Smooth muscle cell (in vitro differentiated cells): ENCODE measurements around the gene BCL2L2. TPM values are rescaled to one million over a fixed set of nuclear protein-coding genes. Genes with fewer than 3 reads are reported as not detected.

Experiments used
- DNase-seq: peaks from one replicate; lab custom pipeline; 2025; ENCODE audit not compliant: unreplicated experiment; lab: John Stamatoyannopoulos, UW
- H2AFZ ChIP-seq: fragments of 200-600 bp; sonication (generic); 2 replicates; pipeline ENCODE4 v1.6.0; 2016; ENCODE audit warnings: antibody characterized with exemption, low read depth, mild to moderate bottlenecking
- H3F3A ChIP-seq: fragments of 200-600 bp; sonication (generic); 2 replicates; pipeline ENCODE4 v1.6.0; 2017; ENCODE audit warnings: antibody characterized with exemption, low read depth
- H3K27ac ChIP-seq: fragments of 200-600 bp; sonication (generic); 2 replicates; pipeline ENCODE4 v1.5.1; 2016; ENCODE audit warnings: low read depth, mild to moderate bottlenecking
- H3K27me3 ChIP-seq: fragments of 200-600 bp; sonication (generic); 2 replicates; pipeline ENCODE4 v1.6.1; 2016; ENCODE audit warnings: low read depth, mild to moderate bottlenecking
- H3K36me3 ChIP-seq: fragments of 200-600 bp; sonication (generic); 2 replicates; pipeline ENCODE4 v1.5.1; 2016; ENCODE audit warnings: low read depth
- H3K4me1 ChIP-seq: fragments of 200-600 bp; sonication (generic); 2 replicates; pipeline ENCODE4 v1.5.1; 2016; ENCODE audit warnings: low read depth
- H3K4me2 ChIP-seq: fragments of 200-600 bp; sonication (generic); 2 replicates; pipeline ENCODE4 v1.6.0; 2016; ENCODE audit warnings: mild to moderate bottlenecking
- H3K4me3 ChIP-seq: fragments of 200-600 bp; sonication (generic); 2 replicates; pipeline ENCODE4 v1.5.1; 2016; ENCODE audit warnings: mild to moderate bottlenecking
- H3K79me2 ChIP-seq: fragments of 200-600 bp; sonication (generic); 2 replicates; pipeline ENCODE4 v1.6.0; 2016; ENCODE audit warnings: low read depth, mild to moderate bottlenecking
- H3K9ac ChIP-seq: fragments of 200-600 bp; sonication (generic); 2 replicates; pipeline ENCODE4 v1.6.0; 2016; ENCODE audit warnings: low read depth
- H3K9me3 ChIP-seq: fragments of 200-600 bp; sonication (generic); replicated peaks from 2 replicates; pipeline ENCODE4 v1.5.1; 2016; ENCODE audit warnings: low read depth
- H4K20me1 ChIP-seq: fragments of 200-600 bp; sonication (generic); 2 replicates; pipeline ENCODE4 v1.6.0; 2016; ENCODE audit warnings: low read depth
- WGBS: methylation state at CpG from one replicate; pipeline ENCODE4 v1.1.7; 2016; ENCODE audit warnings: low lambda C conversion rate; 5-methylcytosine and 5-hydroxymethylcytosine counted together
- polyA plus RNA-seq: library from polyadenylated mRNA; unstranded; fragments of >200 nt; fragmentation: Nextera tagmentation; extraction: Ambion mirVana; gene quantifications from 2 replicates; pipeline ENCODE4 v1.2.1, GENCODE V29; 2016
- total RNA-seq: library from RNA; depleted of rRNA; stranded (reverse); fragments of >200 nt; gene quantifications from 2 replicates; pipeline ENCODE4 v1.2.3, GENCODE V29; 2014
- TF ChIP-seq, protein P1 (sequence below): fragments of 200-600 bp; sonication (generic); IDR thresholded peaks from 2 replicates; pipeline ENCODE4 v1.5.1; 2017; ENCODE audit warnings: borderline replicate concordance, mild to moderate bottlenecking, antibody characterized with exemption; ENCODE audit not compliant: insufficient read depth, poor library complexity, severe bottlenecking

BCL2L2 gene
- total and polyA plus RNA-seq, 2 experiments from 2014 or later = 1.6 to 11.7 TPM

DNA sequence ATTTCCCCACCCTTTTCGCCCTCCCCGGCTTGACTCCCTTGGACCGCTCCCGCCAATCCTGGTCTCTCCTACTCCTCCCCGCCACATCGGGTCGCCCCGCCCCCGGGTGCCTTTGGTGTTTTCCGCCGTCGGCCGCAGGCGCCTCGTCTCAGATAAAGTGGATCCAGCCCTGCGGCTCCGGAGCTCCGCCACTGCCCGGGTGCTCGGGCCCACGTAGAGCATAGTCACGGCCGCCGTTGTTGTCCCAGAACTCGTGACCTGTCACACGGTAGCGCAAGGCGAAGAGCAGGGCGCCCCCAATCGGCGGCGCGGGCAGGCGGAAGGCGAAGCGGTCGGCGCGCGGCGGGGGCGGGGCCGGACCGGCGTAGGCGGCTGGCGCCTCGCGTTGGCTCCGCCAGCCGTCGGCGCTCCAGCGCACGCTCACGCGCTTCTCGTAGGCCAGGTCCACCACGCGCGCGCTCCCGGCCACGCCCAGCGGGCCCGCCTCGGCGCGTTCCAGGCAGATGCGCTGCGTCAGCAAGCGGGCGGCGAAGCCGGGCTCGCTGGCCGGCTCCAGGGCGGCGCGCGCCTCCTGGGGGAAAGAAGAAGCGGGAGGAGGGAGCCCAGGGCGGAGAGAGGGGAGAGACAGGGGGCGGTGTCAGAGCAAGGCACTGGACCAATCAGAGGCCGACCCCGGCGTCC lies 5.2 kb upstream of the BCL2L2 start:
- no peaks in the 10 kb centered on the region for H3K27me3 ChIP-seq
- peak overlapping the region; percentile 72 for H3K4me3 ChIP-seq
- H2AFZ ChIP-seq = peak overlapping the region; percentile 98
- peak overlapping the region; percentile 92 for H3K9ac ChIP-seq
- H3K27ac ChIP-seq = peak overlapping the region; percentile 95
- TF ChIP-seq, protein P1, sequence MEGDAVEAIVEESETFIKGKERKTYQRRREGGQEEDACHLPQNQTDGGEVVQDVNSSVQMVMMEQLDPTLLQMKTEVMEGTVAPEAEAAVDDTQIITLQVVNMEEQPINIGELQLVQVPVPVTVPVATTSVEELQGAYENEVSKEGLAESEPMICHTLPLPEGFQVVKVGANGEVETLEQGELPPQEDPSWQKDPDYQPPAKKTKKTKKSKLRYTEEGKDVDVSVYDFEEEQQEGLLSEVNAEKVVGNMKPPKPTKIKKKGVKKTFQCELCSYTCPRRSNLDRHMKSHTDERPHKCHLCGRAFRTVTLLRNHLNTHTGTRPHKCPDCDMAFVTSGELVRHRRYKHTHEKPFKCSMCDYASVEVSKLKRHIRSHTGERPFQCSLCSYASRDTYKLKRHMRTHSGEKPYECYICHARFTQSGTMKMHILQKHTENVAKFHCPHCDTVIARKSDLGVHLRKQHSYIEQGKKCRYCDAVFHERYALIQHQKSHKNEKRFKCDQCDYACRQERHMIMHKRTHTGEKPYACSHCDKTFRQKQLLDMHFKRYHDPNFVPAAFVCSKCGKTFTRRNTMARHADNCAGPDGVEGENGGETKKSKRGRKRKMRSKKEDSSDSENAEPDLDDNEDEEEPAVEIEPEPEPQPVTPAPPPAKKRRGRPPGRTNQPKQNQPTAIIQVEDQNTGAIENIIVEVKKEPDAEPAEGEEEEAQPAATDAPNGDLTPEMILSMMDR = peak; percentile 65
- WGBS = 2% methylated on average over 79 of the region's 87 CpGs
- peak; percentile 100 for DNase-seq
- no peaks in the 10 kb centered on the region for H3K9me3 ChIP-seq
- peak overlapping the region; percentile 97 for H3K4me2 ChIP-seq
- peaks cover 16% of the 10 kb centered on the region for H3F3A ChIP-seq
- no peaks in the 10 kb centered on the region for H3K36me3 ChIP-seq
- H3K4me1 ChIP-seq = peaks cover 9% of the 10 kb centered on the region
- H3K79me2 ChIP-seq = no peaks in the 10 kb centered on the region
- H4K20me1 ChIP-seq = no peaks in the 10 kb centered on the region

DNA sequence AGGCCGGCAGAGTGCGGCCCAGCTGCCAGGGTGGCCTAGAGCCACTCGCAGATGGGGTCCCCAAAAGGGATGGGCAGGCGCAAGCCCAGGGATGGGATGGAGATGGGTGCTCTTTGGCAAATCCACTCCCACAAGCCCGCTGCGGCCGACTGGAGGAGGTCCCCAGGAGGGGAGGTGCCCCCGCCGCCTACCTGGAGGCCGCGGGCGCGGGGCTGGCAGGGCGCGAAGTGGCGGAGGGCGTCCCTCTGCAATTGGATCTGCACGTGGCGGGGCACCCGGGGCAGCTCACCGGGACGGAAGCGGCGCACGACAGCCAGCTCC lies 4.7 kb upstream of the BCL2L2 start:
- H3K79me2 ChIP-seq = peaks cover 5% of the 10 kb centered on the region
- H3K27ac ChIP-seq = peak overlapping the region; percentile 68
- 0% methylated on average over 25 of the region's 25 CpGs for WGBS
- H3K4me3 ChIP-seq = peak overlapping the region; percentile 72
- H3K36me3 ChIP-seq = no peaks in the 10 kb centered on the region
- H3F3A ChIP-seq = peaks cover 16% of the 10 kb centered on the region
- peak overlapping the region; percentile 98 for H2AFZ ChIP-seq
- peak overlapping the region; percentile 97 for H3K4me2 ChIP-seq
- H4K20me1 ChIP-seq = no peaks in the 10 kb centered on the region
- H3K27me3 ChIP-seq = no peaks in the 10 kb centered on the region
- DNase-seq = no peak
- H3K9me3 ChIP-seq = no peaks in the 10 kb centered on the region
- TF ChIP-seq, protein P1 = no peak
- H3K9ac ChIP-seq = peak overlapping the region; percentile 64
- H3K4me1 ChIP-seq = peaks cover 9% of the 10 kb centered on the region

DNA sequence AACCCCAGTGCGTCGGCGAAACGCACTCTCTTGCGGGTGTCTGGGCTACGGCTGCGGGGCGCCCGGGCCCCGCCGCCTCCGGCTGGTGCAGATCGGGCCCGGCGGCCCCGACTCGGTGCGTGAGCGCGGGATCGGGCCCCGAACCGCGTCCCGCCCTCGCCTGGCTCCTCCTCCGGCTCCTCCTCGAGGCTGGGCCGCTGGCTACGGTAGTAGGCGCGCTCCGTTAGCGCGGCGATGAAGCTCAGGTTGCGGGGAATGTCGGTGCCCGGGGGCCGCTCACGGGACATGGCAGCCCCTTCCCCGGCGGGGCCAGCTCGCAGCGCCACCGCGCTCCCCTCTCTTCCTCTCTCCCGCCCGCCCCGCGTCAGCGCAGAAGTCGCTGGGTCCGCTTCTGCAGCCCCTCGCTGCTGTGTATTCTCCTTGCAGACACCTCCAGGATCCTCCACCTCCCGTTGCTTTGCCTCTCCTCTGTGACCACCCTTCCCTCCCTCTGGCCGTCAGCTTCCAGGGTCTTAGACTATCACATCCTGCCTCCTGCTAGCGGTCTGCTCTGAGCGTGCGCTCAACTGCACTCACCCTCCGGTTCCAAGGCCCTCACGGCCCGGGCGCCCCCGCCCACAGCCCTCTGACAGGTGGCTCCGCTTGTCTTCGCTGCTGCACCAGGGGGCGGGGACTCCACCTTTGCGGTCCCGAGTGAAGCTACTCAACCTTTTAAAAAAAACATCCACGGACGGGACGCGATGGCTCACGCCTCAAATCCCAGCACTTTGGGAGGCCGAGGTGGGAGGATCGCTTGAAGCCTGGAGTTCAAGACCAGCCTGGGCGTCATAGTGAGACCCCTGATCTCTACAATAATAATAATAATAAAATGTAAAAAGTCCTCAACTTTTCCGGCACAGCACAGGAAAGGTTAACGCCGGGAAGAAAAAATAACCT lies 4.1 kb upstream of the BCL2L2 start, which contains the start of gene PPP1R3E:
Gene PPP1R3E (minus strand): TSS at position 570 of the 936 bp plus-strand sequence. CDS start 283 bp downstream, at position 287.
- Histone ChIP-seq H3K36me3 (no peaks in the 10 kb centered on the region), H4K20me1 (peaks cover under 1% of the 10 kb centered on the region), H3K4me2 (peak within 1 kb of the TSS; percentile 97), H2AFZ (peak within 1 kb of the TSS; percentile 98), H3K79me2 (peaks cover 11% of the 10 kb centered on the region), H3K9me3 (no peaks in the 10 kb centered on the region), H3K27ac (peak within 1 kb of the TSS; percentile 68), H3K27me3 (no peaks in the 10 kb centered on the region), H3K9ac (peak within 1 kb of the TSS; percentile 64), H3F3A (peaks cover 16% of the 10 kb centered on the region), H3K4me1 (peaks cover 16% of the 10 kb centered on the region), H3K4me3 (peak within 1 kb of the TSS; percentile 72)
- peak; percentile 58 for DNase-seq
- 4% methylated on average over 73 of the region's 81 CpGs for WGBS
- TF ChIP-seq, protein P1 = no peak
